Prostate gland (tissue), 2 donors: ENCODE results near the gene NLGN2. TPM values are rescaled to one million over a fixed set of nuclear protein-coding genes. Genes with fewer than 3 reads are reported as not detected.

Experiments
- DNase-seq: peaks from one replicate; pipeline ENCODE4 v3.0.0-alpha.2; 2019; ENCODE audit warnings: low spot score
- H3K27ac ChIP-seq, 2 donors: fragments of 200-600 bp; sonication (generic); 2 replicates each; pipeline ENCODE4 v1.5.1; 2017 to 2019
- H3K27me3 ChIP-seq: fragments of 200-600 bp; sonication (generic); replicated peaks from 2 replicates; pipeline ENCODE4 v1.5.1; 2019; ENCODE audit not compliant: insufficient read depth
- H3K36me3 ChIP-seq, 2 donors: fragments of 200-600 bp; sonication (generic); 1 replicate in 1 of 2; 2 replicates in 1 of 2; pipeline versions ENCODE4 v1.5.1 to v1.8.1; 2017 to 2019
- H3K4me1 ChIP-seq: fragments of 200-600 bp; sonication (generic); replicated peaks from 2 replicates; pipeline ENCODE4 v1.5.1; 2019
- H3K4me3 ChIP-seq, 2 donors: fragments of 200-600 bp; sonication (generic); 2 replicates each; pipeline ENCODE4 v1.5.1; 2017 to 2019
- H3K9me3 ChIP-seq: fragments of 200-600 bp; sonication (generic); 2 replicates; pipeline ENCODE4 v1.5.1; 2017
- POLR2A ChIP-seq: fragments of 450-650 bp; IDR thresholded peaks from one replicate; pipeline ENCODE4 v1.6.1; 2016; ENCODE audit warnings: antibody characterized with exemption, mild to moderate bottlenecking
- POLR2AphosphoS5 ChIP-seq: sonication (generic); formaldehyde crosslinking; IDR thresholded peaks from one replicate; pipeline ENCODE4 v1.6.1; 2017; ENCODE audit warnings: antibody characterized with exemption
- WGBS: methylation state at CpG from one replicate; pipeline ENCODE4 v1.1.5; 2018; 5-methylcytosine and 5-hydroxymethylcytosine counted together
- intact Hi-C: fragments of 100-400 bp; cut with DNase I; formaldehyde crosslinking; loops from one replicate; pipeline ENCODE4 v1.14.2; 2022
- total RNA-seq, 2 donors: library from RNA; depleted of rRNA; stranded (reverse); fragments of >200 nt; gene quantifications; one replicate each; pipeline ENCODE4 v1.1.0, GENCODE V29; 2016
- TF ChIP-seq, protein P1 (sequence below), 4 experiments: fragments of 200-600 bp in 2 of 4; fragments of 450-650 bp in 2 of 4; sonication (generic) in 2 of 4; IDR thresholded peaks; 1 replicate in 3 of 4; 2 replicates in 1 of 4; pipeline ENCODE4 v1.5.1; 2016 to 2019; ENCODE audit warnings: antibody characterized with exemption in 4 of 4, mild to moderate bottlenecking in 2 of 4, moderate library complexity in 2 of 4

The NLGN2 gene
- total RNA-seq, 2 donors from 2014 or later: 8.6 to 16.2 TPM

DNA sequence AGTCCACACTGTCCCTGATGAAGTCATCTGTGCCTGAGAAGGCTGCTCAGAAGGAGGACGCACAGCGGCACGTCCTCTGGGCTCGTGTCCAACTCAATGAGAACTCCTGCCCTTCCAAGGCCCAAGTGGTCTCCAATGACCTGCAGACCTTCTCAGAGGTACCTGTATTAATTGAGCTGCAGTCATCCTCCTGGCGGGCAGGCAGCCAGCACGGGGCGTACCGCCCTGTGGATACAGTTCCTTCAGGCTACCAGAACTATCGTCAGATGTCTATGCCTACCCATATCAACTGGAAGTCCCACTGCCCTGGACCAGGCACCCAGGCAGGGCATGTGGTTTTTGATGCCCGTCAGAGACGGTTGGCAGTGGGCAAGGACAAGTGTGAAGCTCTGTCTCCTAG, 24.7 kb downstream of the NLGN2 start:
- H3K27me3 ChIP-seq: no peaks in the 10 kb centered on the region
- 94% methylated on average over 11 of the region's 11 CpGs for WGBS
- TF ChIP-seq POLR2AphosphoS5 (no peak), POLR2A (no peak)
- TF ChIP-seq, protein P1, sequence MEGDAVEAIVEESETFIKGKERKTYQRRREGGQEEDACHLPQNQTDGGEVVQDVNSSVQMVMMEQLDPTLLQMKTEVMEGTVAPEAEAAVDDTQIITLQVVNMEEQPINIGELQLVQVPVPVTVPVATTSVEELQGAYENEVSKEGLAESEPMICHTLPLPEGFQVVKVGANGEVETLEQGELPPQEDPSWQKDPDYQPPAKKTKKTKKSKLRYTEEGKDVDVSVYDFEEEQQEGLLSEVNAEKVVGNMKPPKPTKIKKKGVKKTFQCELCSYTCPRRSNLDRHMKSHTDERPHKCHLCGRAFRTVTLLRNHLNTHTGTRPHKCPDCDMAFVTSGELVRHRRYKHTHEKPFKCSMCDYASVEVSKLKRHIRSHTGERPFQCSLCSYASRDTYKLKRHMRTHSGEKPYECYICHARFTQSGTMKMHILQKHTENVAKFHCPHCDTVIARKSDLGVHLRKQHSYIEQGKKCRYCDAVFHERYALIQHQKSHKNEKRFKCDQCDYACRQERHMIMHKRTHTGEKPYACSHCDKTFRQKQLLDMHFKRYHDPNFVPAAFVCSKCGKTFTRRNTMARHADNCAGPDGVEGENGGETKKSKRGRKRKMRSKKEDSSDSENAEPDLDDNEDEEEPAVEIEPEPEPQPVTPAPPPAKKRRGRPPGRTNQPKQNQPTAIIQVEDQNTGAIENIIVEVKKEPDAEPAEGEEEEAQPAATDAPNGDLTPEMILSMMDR (IDR thresholded peaks at IDR 0.05): no peak
- H3K9me3 ChIP-seq: no peaks in the 10 kb centered on the region
- no peak overlapping the region for H3K27ac ChIP-seq
- intact Hi-C loops: no loop called here
- H3K36me3 ChIP-seq: no peaks in the 10 kb centered on the region
- peaks cover 6% of the 10 kb centered on the region for H3K4me1 ChIP-seq
- no peak overlapping the region for H3K4me3 ChIP-seq
- no peak for DNase-seq

DNA sequence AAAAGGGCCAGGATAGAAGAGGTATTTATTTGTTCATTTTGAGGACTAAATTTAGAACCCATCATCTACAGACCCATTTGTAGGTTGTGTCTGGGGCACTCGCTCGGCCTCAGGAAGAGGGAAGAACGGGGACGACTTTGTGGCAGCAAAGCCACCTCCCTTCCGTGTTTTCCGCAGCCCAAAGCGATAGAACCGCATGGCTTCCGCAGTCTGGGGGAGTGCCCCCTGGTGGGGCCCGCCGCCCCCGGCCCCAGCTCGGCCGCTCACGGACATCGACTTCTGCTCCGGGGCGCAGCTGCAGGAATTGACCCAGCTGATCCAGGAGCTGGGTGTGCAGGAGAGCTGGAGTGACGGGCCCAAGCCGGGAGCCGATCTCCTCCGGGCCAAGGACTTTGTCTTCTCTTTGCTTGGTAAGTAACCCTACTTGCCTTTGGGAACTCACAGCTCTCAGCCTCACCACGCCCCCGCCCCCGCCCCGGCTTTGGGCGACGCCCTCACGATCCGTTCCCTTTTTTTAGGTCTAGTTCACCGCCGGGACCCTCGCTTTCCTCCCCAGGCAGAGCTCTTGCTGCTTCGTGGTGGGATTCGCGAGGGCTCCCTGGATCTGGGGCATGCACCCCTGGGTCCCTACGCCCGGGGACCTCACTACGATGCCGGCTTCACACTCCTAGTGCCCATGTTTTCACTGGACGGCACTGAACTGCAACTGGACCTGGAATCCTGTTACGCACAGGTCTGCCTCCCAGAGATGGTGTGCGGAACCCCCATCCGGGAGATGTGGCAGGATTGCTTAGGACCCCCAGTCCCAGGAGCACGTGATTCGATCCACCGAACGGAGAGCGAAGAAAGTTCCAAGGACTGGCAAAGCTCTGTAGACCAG, 28.3 kb downstream of the NLGN2 start:
- H3K9me3 ChIP-seq: no peaks in the 10 kb centered on the region

DNA sequence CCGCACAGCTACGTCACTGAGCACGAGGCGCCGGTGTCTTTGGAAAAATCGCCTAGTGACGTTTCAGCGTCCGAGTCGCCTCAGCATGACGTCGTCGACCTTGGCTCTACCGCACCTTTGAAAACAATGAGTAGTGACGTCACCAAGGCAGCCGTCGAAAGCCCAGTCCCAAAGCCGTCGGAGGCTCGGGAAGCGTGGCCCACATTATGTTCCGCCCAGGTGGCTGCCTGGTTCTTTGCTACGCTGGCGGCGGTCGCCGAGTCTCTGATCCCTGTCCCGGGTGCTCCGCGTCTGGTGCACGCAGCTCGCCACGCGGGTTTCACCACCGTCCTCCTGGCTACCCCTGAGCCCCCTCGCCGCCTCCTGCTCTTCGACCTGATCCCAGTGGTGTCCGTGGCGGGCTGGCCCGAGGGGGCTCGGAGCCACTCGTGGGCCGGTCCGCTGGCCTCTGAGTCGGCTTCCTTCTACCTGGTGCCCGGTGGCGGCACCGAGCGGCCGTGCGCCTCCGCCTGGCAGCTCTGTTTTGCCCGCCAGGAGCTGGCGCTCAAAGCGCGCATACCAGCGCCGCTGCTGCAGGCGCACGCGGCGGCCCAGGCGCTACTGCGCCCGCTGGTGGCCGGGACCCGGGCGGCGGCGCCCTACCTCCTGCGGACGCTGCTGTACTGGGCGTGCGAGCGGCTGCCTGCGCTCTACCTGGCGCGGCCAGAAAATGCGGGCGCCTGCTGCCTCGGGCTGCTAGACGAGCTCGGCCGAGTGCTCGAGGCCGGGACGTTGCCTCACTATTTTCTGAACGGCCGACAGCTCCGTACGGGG, 29.1 kb downstream of the NLGN2 start:
- no peaks in the 10 kb centered on the region for H3K36me3 ChIP-seq
- no peaks in the 10 kb centered on the region for H3K9me3 ChIP-seq
- intact Hi-C loops: loop anchor here (1.0 to 5.0 kb wide), 3 partner anchors 41 to 126 kb away; partner anchors contain the start of genes SENP3 and ZBTB4
- WGBS: 10% methylated on average over 89 of the region's 92 CpGs
- H3K4me1 ChIP-seq: peaks cover 15% of the 10 kb centered on the region
- peak overlapping the region; percentile 26 to 40 for H3K4me3 ChIP-seq
- H3K27ac ChIP-seq: peak overlapping the region; percentile 81 to 82
- peak; percentile 79 for DNase-seq
- H3K27me3 ChIP-seq: no peaks in the 10 kb centered on the region
- TF ChIP-seq, protein P1 (IDR thresholded peaks at IDR 0.05): peak; percentile 88 to 98 (median 94)
- TF ChIP-seq POLR2A: peak; percentile 40
- peak; percentile 48 for TF ChIP-seq POLR2AphosphoS5

More for the DNA sequence above, 28.3 kb downstream of the NLGN2 start:
- Histone ChIP-seq H3K27me3 (no peaks in the 10 kb centered on the region), H3K4me3 (peak overlapping the region; percentile 26 to 40), H3K27ac (peak overlapping the region; percentile 81 to 82), H3K4me1 (peaks cover 15% of the 10 kb centered on the region), H3K36me3 (no peaks in the 10 kb centered on the region)
- intact Hi-C loops: loop anchor here (1.0 to 5.0 kb wide), 3 partner anchors 41 to 126 kb away; partner anchors contain the start of genes SENP3 and ZBTB4
- 7% methylated on average over 49 of the region's 49 CpGs for WGBS
- DNase-seq: peak; percentile 25
- TF ChIP-seq POLR2A (peak; percentile 13), POLR2AphosphoS5 (no peak)
- TF ChIP-seq, protein P1 (IDR thresholded peaks at IDR 0.05): peak in 1 of 4 experiments; percentile 41

DNA sequence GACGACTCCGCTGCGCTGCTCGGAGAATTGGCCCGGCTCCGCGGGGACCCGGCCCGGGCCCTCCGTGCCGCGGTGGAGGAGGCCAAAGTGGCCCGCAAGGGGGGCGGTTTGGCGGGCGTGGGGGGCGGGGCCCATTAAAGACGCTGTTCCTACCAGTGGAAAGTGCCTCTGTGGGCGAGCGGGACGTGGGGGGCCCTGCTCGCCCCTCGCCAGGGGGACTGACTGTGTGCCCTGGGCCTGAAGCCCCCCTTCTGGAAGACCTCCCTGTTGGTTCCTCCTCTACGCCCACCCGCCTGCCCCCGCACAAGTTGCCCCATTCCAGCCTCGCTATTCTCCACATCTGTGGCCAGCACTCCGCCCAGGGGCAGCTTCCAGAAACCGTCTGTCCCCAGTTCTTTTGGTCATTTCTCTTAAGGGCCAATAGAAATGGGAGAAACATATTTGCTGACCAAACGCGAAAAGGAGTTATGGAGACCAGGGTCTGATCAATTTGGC, 29.8 kb downstream of the NLGN2 start:
- no peaks in the 10 kb centered on the region for H3K36me3 ChIP-seq
- 25% methylated on average over 22 of the region's 31 CpGs for WGBS
- H3K27me3 ChIP-seq: no peaks in the 10 kb centered on the region
- peak overlapping the region; percentile 26 to 40 for H3K4me3 ChIP-seq
- no peak for DNase-seq
- peaks cover 15% of the 10 kb centered on the region for H3K4me1 ChIP-seq
- no peaks in the 10 kb centered on the region for H3K9me3 ChIP-seq
- peak overlapping the region; percentile 81 to 82 for H3K27ac ChIP-seq
- intact Hi-C loops: loop anchor here (5.0 kb wide), 2 partner anchors 40 to 125 kb away; partner anchors contain the start of genes SENP3 and ZBTB4
- TF ChIP-seq POLR2AphosphoS5 (no peak), POLR2A (no peak)
- TF ChIP-seq, protein P1 (IDR thresholded peaks at IDR 0.05): no peak
